H1 (cell line): ENCODE measurements around the gene MICA. TPM values are rescaled to one million over a fixed set of nuclear protein-coding genes. Genes with fewer than 3 reads are reported as not detected.

ENCODE experiments used
- BCL11A ChIP-seq, 2 experiments: IDR thresholded peaks; one replicate each; pipeline ENCODE4 v1.6.1; 2011; ENCODE audit warnings: low read depth in 2 of 2, low read length in 2 of 2, mild to moderate bottlenecking in 2 of 2
- CBX5 ChIP-seq: fragments of 300-800, 300-1000 bp; sonication (generic); IDR thresholded peaks from 2 replicates; pipeline ENCODE4 v1.7.1; 2016; ENCODE audit warnings: antibody characterized with exemption, low read length, low read depth
- CHD7 ChIP-seq: fragments of 300-600 bp; sonication (generic); IDR thresholded peaks from 2 replicates; pipeline ENCODE4 v1.7.1; 2012; ENCODE audit warnings: low read length, moderate library complexity, mild to moderate bottlenecking, inconsistent platforms; ENCODE audit not compliant: insufficient replicate concordance
- KDM4A ChIP-seq: IDR thresholded peaks from one replicate; pipeline ENCODE4 v1.7.1; 2012; ENCODE audit warnings: low read depth, mild to moderate bottlenecking, moderate library complexity, low read length, inconsistent platforms; ENCODE audit not compliant: severe bottlenecking
- NANOG ChIP-seq: IDR thresholded peaks from 2 replicates; pipeline ENCODE4 v1.6.1; 2011; ENCODE audit warnings: low read length, low read depth, mild to moderate bottlenecking, inconsistent platforms; ENCODE audit not compliant: insufficient read depth, poor library complexity, severe bottlenecking
- TCF12 ChIP-seq: IDR thresholded peaks from 2 replicates; pipeline ENCODE4 v1.6.1; 2011; ENCODE audit warnings: low read depth, mild to moderate bottlenecking, low read length
- polyA plus RNA-seq, 7 experiments: library from polyadenylated mRNA; depleted of rRNA in 3 of 7; stranded (reverse) in 5 of 7; unstranded in 2 of 7; fragments of >200 nt in 5 of 7; fragments of 200-250 nt in 2 of 7; gene quantifications; 1 replicate in 5 of 7; 2 replicates in 1 of 7; 4 replicates in 1 of 7; pipeline versions ENCODE4 v1.2.1 to v1.2.3, GENCODE V29; 2011 to 2013; ENCODE audit warnings: missing spikeins in 2 of 7, mixed read lengths in 2 of 7
- total RNA-seq: library from RNA; stranded (reverse); fragmentation: NEBNext Ultra II Directional; extraction: Animal tissue kit (Norgen Biotek cat#: 25700); gene quantifications from 2 replicates; pipeline ENCODE4 v1.2.1, GENCODE V29; 2021

The MICA gene
- total and polyA plus RNA-seq, 2 of the 8 experiments (the other 6 are each of a cell fraction or from before 2014, with no cell fraction given), result 12.5 to 16.3 TPM

GRCh38 chr6:31407699-31408098, 4.3 kb downstream of the MICA start (continued):
- no peak for TF ChIP-seq CHD7
- no peak for TF ChIP-seq NANOG
- no peak for TF ChIP-seq BCL11A (IDR thresholded peaks at IDR 0.05; ENCODE audit: low read depth in 2 of 2, low read length in 2 of 2)
- no peak for TF ChIP-seq KDM4A
- no peak for TF ChIP-seq TCF12
- no peak for TF ChIP-seq CBX5
